ENCODE data around the gene TAS1R2. TPM values are rescaled to one million over a fixed set of nuclear protein-coding genes. Genes with fewer than 3 reads are reported as not detected.
A peak's percentile ranks its signal among the peaks of the same experiment; 100 is the strongest.

TAS1R2 gene
- total and polyA plus RNA-seq, 9 of the 15 experiments (the other 6 are each of a cell fraction or from before 2014, with no cell fraction given), result not detected

DNA sequence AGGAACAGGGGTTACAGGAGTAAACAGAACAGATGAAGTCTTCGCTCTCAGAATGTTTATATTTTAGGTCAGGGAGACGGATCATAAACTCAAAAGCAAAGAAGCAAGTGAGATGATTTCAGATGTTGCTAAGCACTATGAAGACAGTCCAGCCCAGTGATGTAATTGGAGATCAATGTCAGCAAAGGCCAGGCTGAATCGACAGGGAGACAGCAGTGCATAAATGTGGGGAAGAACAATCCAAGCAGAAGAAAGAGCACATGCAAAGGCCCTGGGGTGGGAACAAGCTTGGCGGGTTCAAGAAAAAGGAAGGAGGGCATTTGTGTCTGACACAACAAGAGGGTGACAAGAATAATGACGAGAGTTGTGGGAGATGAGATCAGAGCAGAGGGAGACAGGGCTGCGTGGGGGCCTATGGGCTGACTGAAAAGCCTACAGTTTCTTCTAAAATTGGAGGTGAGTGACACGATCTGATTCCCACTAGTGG lies 47.0 kb downstream of the TAS1R2 start (continued):
- TF ChIP-seq, protein P1, sequence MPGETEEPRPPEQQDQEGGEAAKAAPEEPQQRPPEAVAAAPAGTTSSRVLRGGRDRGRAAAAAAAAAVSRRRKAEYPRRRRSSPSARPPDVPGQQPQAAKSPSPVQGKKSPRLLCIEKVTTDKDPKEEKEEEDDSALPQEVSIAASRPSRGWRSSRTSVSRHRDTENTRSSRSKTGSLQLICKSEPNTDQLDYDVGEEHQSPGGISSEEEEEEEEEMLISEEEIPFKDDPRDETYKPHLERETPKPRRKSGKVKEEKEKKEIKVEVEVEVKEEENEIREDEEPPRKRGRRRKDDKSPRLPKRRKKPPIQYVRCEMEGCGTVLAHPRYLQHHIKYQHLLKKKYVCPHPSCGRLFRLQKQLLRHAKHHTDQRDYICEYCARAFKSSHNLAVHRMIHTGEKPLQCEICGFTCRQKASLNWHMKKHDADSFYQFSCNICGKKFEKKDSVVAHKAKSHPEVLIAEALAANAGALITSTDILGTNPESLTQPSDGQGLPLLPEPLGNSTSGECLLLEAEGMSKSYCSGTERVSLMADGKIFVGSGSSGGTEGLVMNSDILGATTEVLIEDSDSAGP (CRISPR knock-in tag; IDR thresholded peaks at IDR 0.05), result no peak
- no peak for TF ChIP-seq KDM2B (CRISPR knock-in tag; IDR thresholded peaks at IDR 0.05)
- TF ChIP-seq, protein P2, sequence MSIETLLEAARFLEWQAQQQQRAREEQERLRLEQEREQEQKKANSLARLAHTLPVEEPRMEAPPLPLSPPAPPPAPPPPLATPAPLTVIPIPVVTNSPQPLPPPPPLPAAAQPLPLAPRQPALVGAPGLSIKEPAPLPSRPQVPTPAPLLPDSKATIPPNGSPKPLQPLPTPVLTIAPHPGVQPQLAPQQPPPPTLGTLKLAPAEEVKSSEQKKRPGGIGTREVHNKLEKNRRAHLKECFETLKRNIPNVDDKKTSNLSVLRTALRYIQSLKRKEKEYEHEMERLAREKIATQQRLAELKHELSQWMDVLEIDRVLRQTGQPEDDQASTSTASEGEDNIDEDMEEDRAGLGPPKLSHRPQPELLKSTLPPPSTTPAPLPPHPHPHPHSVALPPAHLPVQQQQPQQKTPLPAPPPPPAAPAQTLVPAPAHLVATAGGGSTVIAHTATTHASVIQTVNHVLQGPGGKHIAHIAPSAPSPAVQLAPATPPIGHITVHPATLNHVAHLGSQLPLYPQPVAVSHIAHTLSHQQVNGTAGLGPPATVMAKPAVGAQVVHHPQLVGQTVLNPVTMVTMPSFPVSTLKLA (conservative IDR thresholded peaks at IDR 0.05), result no peak
- no peak for TF ChIP-seq EWSR1 (IDR thresholded peaks at IDR 0.05; ENCODE audit: borderline replicate concordance, low read depth, partially characterized antibody)
- TF ChIP-seq CBX1 (IDR thresholded peaks at IDR 0.05; ENCODE audit: low read depth), result no peak
- no peak for TF ChIP-seq ZNF76 (CRISPR knock-in tag; IDR thresholded peaks at IDR 0.05; ENCODE audit: borderline replicate concordance)
- peak in 1 of 2 experiments; percentile 35; a peak in 1 of 4 replicates for TF ChIP-seq KDM1A (IDR thresholded peaks at IDR 0.05)
- TF ChIP-seq ZNF583 (CRISPR knock-in tag; IDR thresholded peaks at IDR 0.05), result no peak
- no peak for TF ChIP-seq FOS (IDR thresholded peaks at IDR 0.05; ENCODE audit: extremely low read depth, insufficient read length)
- no peak for TF ChIP-seq ZBTB7A (IDR thresholded peaks at IDR 0.05; ENCODE audit: borderline replicate concordance, control insufficient read depth, low read depth, low read length)
- TF ChIP-seq SMARCA5 (IDR thresholded peaks at IDR 0.05), result peak; percentile 68; the same call in 1 of the 2 replicates
- no peak for TF ChIP-seq ZNF124 (CRISPR knock-in tag; IDR thresholded peaks at IDR 0.05)
- peak; percentile 78 for TF ChIP-seq RBM25 (IDR thresholded peaks at IDR 0.05; ENCODE audit: low read depth, low read length, severe bottlenecking)
- TF ChIP-seq ZNF77 (CRISPR knock-in tag; IDR thresholded peaks at IDR 0.05), result no peak
- no peak for TF ChIP-seq ILK (tag; IDR thresholded peaks at IDR 0.05; ENCODE audit: borderline replicate concordance, low read depth)
